Midbrain (tissue), 1 donor: Measurements from ENCODE around the gene CEACAM1.
"Not testable (repeated sequence)": the region's sequence is repeated elsewhere in the genome, so short reads cannot be mapped to it uniquely, and the experiment has no call there.

Experiments used
- DNase-seq: peaks from one replicate; lab custom pipeline; 2025; lab: John Stamatoyannopoulos, UW

Gene CEACAM1

GRCh38 chr19:42528354-42529247 lies at the start of gene CEACAM1:
TSS of gene CEACAM1 (minus strand) at chr19:42528481. CDS start at chr19:42528374, 107 bp downstream.
- no peak for DNase-seq

GRCh38 chr19:42577016-42577415 lies 48.7 kb upstream of the CEACAM1 start:
- no peak for DNase-seq

GRCh38 chr19:42576241-42576640 lies 48.0 kb upstream of the CEACAM1 start:
- no peak for DNase-seq

- no peak for DNase-seq
These were observed 45.4 kb upstream of the CEACAM1 start for GRCh38 chr19:42573642-42574041.

- no peak for DNase-seq
These were observed 42.8 kb upstream of the CEACAM1 start for GRCh38 chr19:42571116-42571515.

- no peak for DNase-seq
These were observed 40.9 kb upstream of the CEACAM1 start for GRCh38 chr19:42569193-42569592.

- peak; percentile 22 for DNase-seq
These were observed 39.7 kb upstream of the CEACAM1 start for GRCh38 chr19:42568006-42568405.

GRCh38 chr19:42567567-42567966 lies 39.3 kb upstream of the CEACAM1 start:
- DNase-seq, result no peak

- DNase-seq, result peak; percentile 61
These were observed 35.3 kb upstream of the CEACAM1 start for GRCh38 chr19:42563352-42564210.

GRCh38 chr19:42561512-42561911 lies 33.2 kb upstream of the CEACAM1 start:
- no peak for DNase-seq

- no peak for DNase-seq
These were observed 32.5 kb upstream of the CEACAM1 start for GRCh38 chr19:42560731-42561130.

- DNase-seq, result no peak
These were observed 30.3 kb upstream of the CEACAM1 start for GRCh38 chr19:42558450-42559150.

GRCh38 chr19:42557386-42557871 lies 29.1 kb upstream of the CEACAM1 start:
- DNase-seq, result not testable (repeated sequence)

GRCh38 chr19:42555801-42556200 lies 27.5 kb upstream of the CEACAM1 start:
- DNase-seq, result peak; percentile 48

GRCh38 chr19:42555317-42555716 lies 27.0 kb upstream of the CEACAM1 start:
- DNase-seq, result peak; percentile 48

- no peak for DNase-seq
These were observed 25.8 kb upstream of the CEACAM1 start for GRCh38 chr19:42554046-42554575.

GRCh38 chr19:42553292-42554045 lies 25.2 kb upstream of the CEACAM1 start:
- DNase-seq, result no peak

GRCh38 chr19:42552086-42553065 lies 24.1 kb upstream of the CEACAM1 start:
- no peak for DNase-seq

- DNase-seq, result not testable (repeated sequence)
These were observed 22.2 kb upstream of the CEACAM1 start for GRCh38 chr19:42550521-42550920.

GRCh38 chr19:42549067-42549466 lies 20.8 kb upstream of the CEACAM1 start:
- not testable (repeated sequence) for DNase-seq
